ENCODE measurements around the gene HTR2A. TPM values are rescaled to one million over a fixed set of nuclear protein-coding genes. Genes with fewer than 3 reads are reported as not detected.

HTR2A gene
- total RNA-seq, 2 experiments from 2014 or later = not detected

GRCh38 chr13:46782691-46783090 lies 114.2 kb downstream of the HTR2A start:
- intact Hi-C loops (cut with micrococcal nuclease) = no loop called here
- Mint-ChIP-seq H3K9me3 (no peaks in the 10 kb centered on the region), H3K27ac (no peak overlapping the region), H3K4me3 (no peak overlapping the region), H3K4me1 (ENCODE audit: low read depth) (no peaks in the 10 kb centered on the region), H3K36me3 (ENCODE audit: low read depth) (peaks cover 40% of the 10 kb centered on the region), H3K27me3 (no peaks in the 10 kb centered on the region)
- no peak for DNase-seq
- CTCF ChIA-PET = no interaction called here
- no peak for ATAC-seq
- no peak for TF ChIP-seq CTCF (IDR thresholded peaks at IDR 0.05)
- POLR2A ChIA-PET = interaction anchor here (0.6 kb wide), 1 partner anchor 40 kb away, joined by 3 read pairs; no protein-coding TSS in a partner anchor

- CTCF ChIA-PET = no interaction called here
- intact Hi-C loops (cut with micrococcal nuclease) = no loop called here
- Mint-ChIP-seq H3K4me1 (ENCODE audit: low read depth) (no peaks in the 10 kb centered on the region), H3K4me3 (no peak overlapping the region), H3K27me3 (no peaks in the 10 kb centered on the region), H3K27ac (no peak overlapping the region), H3K9me3 (no peaks in the 10 kb centered on the region), H3K36me3 (ENCODE audit: low read depth) (peaks cover 38% of the 10 kb centered on the region)
- POLR2A ChIA-PET = no interaction called here
- no peak for ATAC-seq
- TF ChIP-seq CTCF (IDR thresholded peaks at IDR 0.05) = no peak
- DNase-seq = no peak
These were observed 114.8 kb downstream of the HTR2A start for GRCh38 chr13:46782066-46782465.

Other genes starting within 250 kb of the HTR2A start
- 100 to 1,000 TPM; 130 to 133 TPM for gene ESD, start 99.9 kb downstream of the HTR2A start, total RNA-seq